ENCODE measurements around the gene LYRM1. TPM values are rescaled to one million over a fixed set of nuclear protein-coding genes. Genes with fewer than 3 reads are reported as not detected.

LYRM1 gene
- polyA plus RNA-seq, 1 donor from 2014 or later = 125 TPM

- Histone ChIP-seq H3K36me3 (ENCODE audit: insufficient read depth, low read length) (no peaks in the 10 kb centered on the region), H3K4me2 (ENCODE audit: low read length) (no peak overlapping the region), H3K9ac (ENCODE audit: low read length) (no peak overlapping the region), H3K9me3 (ENCODE audit: low read length) (no peaks in the 10 kb centered on the region), H3K79me2 (replicated peaks; ENCODE audit: insufficient read depth, low read length) (peaks cover 18% of the 10 kb centered on the region), H3K27ac (ENCODE audit: low read length) (no peak overlapping the region), H4K20me1 (ENCODE audit: insufficient read depth) (no peaks in the 10 kb centered on the region), H3K9me2 (ENCODE audit: insufficient read depth, low read length) (no peaks in the 10 kb centered on the region), H2AFZ (ENCODE audit: low read depth, low read length) (no peak overlapping the region), H3F3A (ENCODE audit: insufficient read depth, low read length, poor library complexity, severe bottlenecking) (no peaks in the 10 kb centered on the region), H3K27me3 (ENCODE audit: insufficient read depth, low read depth, low read length) (no peaks in the 10 kb centered on the region), H3K4me3 (ENCODE audit: low read length) (no peak overlapping the region)
- TF ChIP-seq REST (IDR thresholded peaks at IDR 0.05; ENCODE audit: borderline replicate concordance) = no peak
- no peak for TF ChIP-seq TAF1 (IDR thresholded peaks at IDR 0.05; ENCODE audit: low read depth)
- no peak for TF ChIP-seq MXI1 (conservative IDR thresholded peaks at IDR 0.05; ENCODE audit: poor library complexity, severe bottlenecking)
- TF ChIP-seq EZH2 (IDR thresholded peaks at IDR 0.05; ENCODE audit: borderline replicate concordance, insufficient read depth, low read length, poor library complexity, severe bottlenecking) = no peak
- no peak for TF ChIP-seq SMC3 (conservative IDR thresholded peaks at IDR 0.05; ENCODE audit: poor library complexity)
- TF ChIP-seq EP300 (conservative IDR thresholded peaks at IDR 0.05; ENCODE audit: poor library complexity, severe bottlenecking) = no peak
- TF ChIP-seq RAD21 (conservative IDR thresholded peaks at IDR 0.05) = no peak
- no peak for TF ChIP-seq CTCF (IDR thresholded peaks at IDR 0.05; ENCODE audit: poor library complexity, severe bottlenecking)
- TF ChIP-seq POLR2AphosphoS5 (IDR thresholded peaks at IDR 0.05) = no peak
Measured at GRCh38 chr16:20906341-20907255, 6.0 kb downstream of the LYRM1 start.

GRCh38 chr16:20910781-20911321 is 10.3 kb downstream of the LYRM1 start:
- H3K9ac ChIP-seq (ENCODE audit: low read length) = no peak overlapping the region
- no peaks in the 10 kb centered on the region for H4K20me1 ChIP-seq (ENCODE audit: insufficient read depth)
- no peaks in the 10 kb centered on the region for H3F3A ChIP-seq (ENCODE audit: insufficient read depth, low read length, poor library complexity, severe bottlenecking)
- no peaks in the 10 kb centered on the region for H3K9me3 ChIP-seq (ENCODE audit: low read length)
- no peak overlapping the region for H3K4me3 ChIP-seq (ENCODE audit: low read length)
- no peak overlapping the region for H3K27ac ChIP-seq (ENCODE audit: low read length)
- no peaks in the 10 kb centered on the region for H3K79me2 ChIP-seq (replicated peaks; ENCODE audit: insufficient read depth, low read length)
- H3K4me2 ChIP-seq (ENCODE audit: low read length) = no peak overlapping the region
- H3K36me3 ChIP-seq (ENCODE audit: insufficient read depth, low read length) = no peaks in the 10 kb centered on the region
- no peaks in the 10 kb centered on the region for H3K9me2 ChIP-seq (ENCODE audit: insufficient read depth, low read length)
- no peaks in the 10 kb centered on the region for H3K27me3 ChIP-seq (ENCODE audit: insufficient read depth, low read depth, low read length)
- no peak overlapping the region for H2AFZ ChIP-seq (ENCODE audit: low read depth, low read length)
- TF ChIP-seq POLR2AphosphoS5 (IDR thresholded peaks at IDR 0.05) (no peak), EZH2 (IDR thresholded peaks at IDR 0.05; ENCODE audit: borderline replicate concordance, insufficient read depth, low read length, poor library complexity, severe bottlenecking) (no peak), TAF1 (IDR thresholded peaks at IDR 0.05; ENCODE audit: low read depth) (no peak)

Measured in neural cell (in vitro differentiated cells).